Amygdala (tissue), 56 donors: ENCODE results near the gene CMIP.
"Not testable (repeated sequence)": the region's sequence is repeated elsewhere in the genome, so short reads cannot be mapped to it uniquely, and the experiment has no call there.

Experiments
- DNase-seq, 56 donors: peaks; one replicate each; lab custom pipeline; 2025; lab: John Stamatoyannopoulos, UW

Gene CMIP

DNA sequence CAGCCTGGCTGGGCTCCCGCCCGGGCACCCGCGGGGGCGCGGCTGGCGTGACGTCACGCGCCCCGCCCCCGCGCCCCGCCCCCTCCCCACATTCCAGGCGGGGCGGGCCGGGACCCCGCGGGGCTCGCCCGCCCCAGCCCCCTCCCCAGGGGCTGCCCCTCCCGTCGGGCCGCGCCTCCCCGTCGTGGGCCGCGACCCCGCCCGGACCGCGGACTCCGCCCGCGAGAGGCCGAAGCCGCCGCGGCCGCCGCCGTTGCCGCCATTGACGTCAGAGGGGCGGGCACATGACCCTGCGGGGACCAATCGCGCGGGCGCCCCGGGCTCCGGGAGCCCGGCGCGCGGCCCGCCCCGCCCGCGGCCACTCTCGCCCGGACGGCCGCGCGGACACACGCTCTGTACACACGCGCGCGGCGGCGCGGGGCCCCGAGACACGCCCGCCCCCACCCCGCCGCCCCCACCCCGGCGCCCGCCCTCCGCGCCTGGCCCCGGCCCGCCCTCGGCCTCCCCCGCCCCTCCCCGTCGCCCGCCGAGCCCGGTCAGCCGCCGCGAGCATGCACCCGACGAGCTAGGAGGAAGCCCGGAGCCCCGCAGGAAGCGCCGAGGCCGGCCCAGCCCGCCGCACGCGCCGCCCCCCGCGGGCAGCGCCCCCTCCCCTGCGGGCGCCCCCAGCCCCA lies at the start of gene CMIP:
Gene CMIP (plus strand): TSS at position 361 of the 674 bp plus-strand sequence.
- peak in 49 of 56 donors; percentile 21 to 83 (median 63) for DNase-seq

GRCh38 chr16:81394966-81395655 lies 49.5 kb upstream of the CMIP start:
- no peak for DNase-seq

GRCh38 chr16:81397058-81397878 lies 47.3 kb upstream of the CMIP start:
- DNase-seq = no peak

GRCh38 chr16:81397879-81398520 lies 46.6 kb upstream of the CMIP start:
- DNase-seq = no peak

DNA sequence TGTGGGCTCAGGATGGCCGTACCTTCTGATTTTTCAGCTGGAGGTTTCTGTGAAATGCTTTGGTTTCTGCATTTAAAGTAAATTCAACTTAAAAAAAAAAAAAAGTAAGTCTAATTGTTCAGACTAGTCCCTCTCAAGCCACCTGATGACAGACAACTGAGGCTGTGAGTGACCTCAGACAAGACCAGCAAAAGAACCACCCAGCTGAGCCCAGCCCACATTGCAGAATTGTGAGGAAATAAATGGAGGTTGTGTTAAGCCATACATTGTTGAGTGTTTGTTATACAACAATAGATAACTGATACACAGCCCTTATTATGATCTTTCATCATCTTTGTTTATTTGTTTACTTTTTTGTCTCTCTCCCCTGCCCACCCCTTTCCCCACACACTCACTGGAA lies 44.7 kb upstream of the CMIP start:
- no peak for DNase-seq

- no peak for DNase-seq
Measured at GRCh38 chr16:81401035-81401950, 43.3 kb upstream of the CMIP start.

- DNase-seq = no peak
Measured at GRCh38 chr16:81403208-81403600, 41.4 kb upstream of the CMIP start.

- DNase-seq = peak in 51 of 56 donors; percentile 10 to 84 (median 56)
Measured at GRCh38 chr16:81403601-81404391, 40.8 kb upstream of the CMIP start.

GRCh38 chr16:81405002-81405401 lies 39.6 kb upstream of the CMIP start:
- not testable (repeated sequence) for DNase-seq

DNA sequence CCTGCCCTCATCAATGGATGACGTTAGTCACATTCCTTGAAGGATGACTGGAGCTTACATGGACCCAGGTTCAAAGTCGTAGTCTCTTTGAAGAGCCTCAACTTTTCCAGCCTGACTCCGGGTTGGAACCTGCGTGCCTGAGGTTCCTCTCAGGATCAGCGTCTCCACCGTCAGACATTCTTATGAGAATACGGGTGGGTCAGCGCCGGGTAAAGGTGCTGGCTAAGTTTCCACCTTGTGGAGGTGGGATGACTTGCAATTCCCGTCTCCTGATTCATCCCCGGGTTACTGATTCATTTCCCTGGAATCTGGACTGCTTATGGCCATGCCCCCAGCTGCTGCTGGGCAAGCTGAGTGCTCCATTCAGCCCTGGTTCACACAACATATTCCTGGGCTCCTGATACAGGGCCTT lies 38.9 kb upstream of the CMIP start:
- no peak for DNase-seq

GRCh38 chr16:81408409-81408950 lies 36.1 kb upstream of the CMIP start:
- no peak for DNase-seq

- DNase-seq = no peak
Measured at GRCh38 chr16:81409016-81409556, 35.5 kb upstream of the CMIP start.

GRCh38 chr16:81410643-81411293 lies 33.8 kb upstream of the CMIP start:
- DNase-seq = peak in 2 of 56 donors; percentile 16 to 22

DNA sequence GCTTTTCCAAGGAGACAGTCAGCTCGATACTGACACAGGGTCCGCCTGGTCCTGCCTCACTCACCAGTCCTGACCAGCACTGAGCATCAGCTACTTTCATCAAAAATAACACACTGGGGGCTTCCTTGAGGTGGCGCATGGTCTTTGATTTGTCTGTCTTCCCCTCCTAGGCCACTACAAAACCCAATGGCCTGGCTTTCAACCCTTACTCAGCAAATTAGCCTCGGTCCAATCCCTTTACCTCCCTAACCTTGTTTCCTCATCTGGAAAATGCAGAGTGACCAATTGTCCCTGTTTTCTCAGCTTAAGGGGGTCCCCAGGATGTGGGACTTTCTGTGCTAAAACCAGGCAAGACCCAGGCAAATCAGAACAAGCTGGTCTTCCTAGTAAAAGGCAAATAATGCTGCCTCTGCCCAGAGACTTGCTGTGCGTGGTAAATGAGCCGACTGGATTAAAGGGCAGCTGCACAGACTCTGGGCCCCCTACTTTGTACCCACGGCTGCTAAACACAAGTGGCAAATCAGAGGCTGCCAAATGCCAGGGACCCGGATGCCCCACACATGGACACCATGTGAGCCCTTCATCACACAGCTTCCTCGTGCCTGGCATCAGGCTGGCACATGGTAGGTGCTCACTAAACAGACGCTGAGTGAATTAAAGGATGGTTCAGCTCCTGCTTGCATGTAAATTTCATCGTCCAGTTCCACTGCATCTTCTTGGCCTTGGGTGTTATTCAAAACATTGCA lies 31.2 kb upstream of the CMIP start:
- no peak for DNase-seq

DNA sequence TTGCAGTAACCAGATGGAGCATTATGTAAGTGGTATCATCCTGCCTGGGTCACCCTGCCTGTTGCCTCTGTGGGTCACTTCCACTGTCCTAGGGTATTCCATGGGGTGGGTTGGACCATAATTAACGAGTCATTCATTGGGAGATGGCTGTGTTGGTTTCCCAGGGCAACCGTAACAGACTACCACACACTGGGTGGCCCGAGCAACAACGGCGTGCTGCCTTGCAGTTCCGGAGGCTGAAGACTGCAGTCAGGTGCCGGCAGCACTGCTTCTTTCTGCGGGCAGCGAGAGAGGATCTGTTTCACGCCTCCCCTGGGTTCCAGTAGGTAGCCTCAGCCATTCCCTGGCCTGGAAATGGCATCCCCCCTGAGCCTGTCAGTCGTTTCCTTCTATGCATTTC lies 28.9 kb upstream of the CMIP start:
- DNase-seq = peak in 23 of 56 donors; percentile 3 to 44 (median 16)

DNA sequence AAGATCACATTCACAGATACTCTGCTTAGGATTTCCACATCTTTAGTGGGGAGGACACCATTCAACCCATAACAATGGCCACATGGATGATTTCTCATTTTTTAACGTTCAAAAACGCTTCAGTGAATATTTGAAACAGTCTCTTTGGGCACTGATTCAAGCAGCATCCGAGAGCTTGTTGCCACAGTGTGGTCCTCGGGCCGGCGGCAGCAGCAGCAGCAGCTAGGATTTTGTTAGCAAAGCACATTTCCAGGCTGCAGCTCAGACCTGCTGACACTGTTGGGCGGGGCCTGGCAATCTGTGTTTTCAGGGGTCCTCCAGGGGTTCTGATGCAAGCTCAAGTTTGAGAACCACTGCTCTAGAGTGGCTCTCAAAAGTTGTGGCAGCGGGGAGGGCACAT lies 27.9 kb upstream of the CMIP start:
- no peak for DNase-seq

DNA sequence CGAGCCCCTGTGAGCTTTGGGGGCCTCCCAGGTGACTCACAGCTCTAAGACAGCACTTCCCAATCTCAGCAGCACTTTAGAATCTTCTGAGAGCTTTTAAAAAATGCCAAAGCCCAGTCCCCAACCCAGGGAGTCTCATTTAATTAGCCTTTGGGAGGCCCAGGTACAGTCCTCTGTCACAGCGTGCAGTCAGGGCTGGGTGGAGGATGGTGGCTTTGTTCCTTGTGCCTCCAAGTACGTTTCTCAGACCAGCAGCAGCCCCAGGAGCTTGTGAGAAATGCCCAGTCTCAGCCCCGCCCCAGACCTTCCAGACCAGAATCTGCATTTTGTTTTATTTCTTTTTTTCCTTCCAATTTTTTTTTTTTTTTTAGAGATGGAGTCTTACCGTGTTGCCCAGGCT lies 27.4 kb upstream of the CMIP start:
- DNase-seq = no peak
